IMR-90 (cell line): ENCODE measurements around the gene ADARB2. TPM values are rescaled to one million over a fixed set of nuclear protein-coding genes. Genes with fewer than 3 reads are reported as not detected.

Source experiments
- ATAC-seq: fragments of 200-7000 bp; cut with Tn5 transposase; 2 replicates; pipeline ENCODE4 v1.9.1; 2020; ENCODE audit warnings: low read depth, mild to moderate bottlenecking, moderate library complexity
- BruUV-seq: library from RNA; stranded (reverse); fragments of 400-500 nt; replicated peaks from 2 replicates; lab custom pipeline; 2021; lab: Mats Ljungman, UMichigan
- CTCF ChIA-PET: fragments of 300-600 bp; formaldehyde crosslinking; extraction: SDS; loops from one replicate; lab custom pipeline; 2021; ENCODE audit warnings: antibody characterized with exemption; lab: Yijun Ruan, JAX
- POLR2A ChIA-PET: fragments of 300-600 bp; sonication (Branson Sonifier 250); formaldehyde crosslinking; loops from one replicate; lab custom pipeline; 2022; ENCODE audit warnings: antibody characterized with exemption; ENCODE audit not compliant: unreplicated experiment; lab: Charles Lee
- DNase-seq: peaks from one replicate; pipeline ENCODE4 v3.0.0; 2013
- H2AFZ ChIP-seq: replicated peaks from 2 replicates; pipeline ENCODE3; 2013; ENCODE audit warnings: low read length, mild to moderate bottlenecking; ENCODE audit not compliant: poor library complexity
- H2AK5ac ChIP-seq: 2 replicates; pipeline ENCODE4 v1.6.1; 2013; ENCODE audit warnings: low read depth, low read length, inconsistent platforms
- H2AK9ac ChIP-seq: replicated peaks from 2 replicates; pipeline ENCODE3; 2013; ENCODE audit warnings: mild to moderate bottlenecking, low read depth, low read length, moderate library complexity; ENCODE audit not compliant: poor library complexity
- H2BK120ac ChIP-seq: 2 replicates; pipeline ENCODE4 v1.6.1; 2013; ENCODE audit warnings: low read depth, low read length, inconsistent platforms
- H2BK15ac ChIP-seq: 3 replicates; pipeline ENCODE4 v1.6.1; 2013; ENCODE audit warnings: low read depth, low read length, inconsistent platforms
- H2BK20ac ChIP-seq: 2 replicates; pipeline ENCODE4 v1.6.1; 2013; ENCODE audit warnings: low read depth, mild to moderate bottlenecking, inconsistent platforms, low read length, moderate library complexity
- H2BK5ac ChIP-seq: 2 replicates; pipeline ENCODE4 v1.6.1; 2013; ENCODE audit warnings: mild to moderate bottlenecking, low read depth, low read length, inconsistent platforms; ENCODE audit not compliant: poor library complexity, severe bottlenecking
- H3K14ac ChIP-seq: replicated peaks from 2 replicates; pipeline ENCODE4 v1.6.1; 2013; ENCODE audit warnings: low read depth, low read length, inconsistent platforms
- H3K18ac ChIP-seq: 2 replicates; pipeline ENCODE4 v1.6.1; 2013; ENCODE audit warnings: low read depth, low read length, control low read depth
- H3K23ac ChIP-seq: 2 replicates; pipeline ENCODE4 v1.6.1; 2013; ENCODE audit warnings: low read depth, low read length, inconsistent platforms
- H3K27ac ChIP-seq: 2 replicates; pipeline ENCODE4 v1.5.1; 2013; ENCODE audit warnings: mild to moderate bottlenecking, control low read depth, low read length; ENCODE audit not compliant: insufficient read depth
- H3K27me3 ChIP-seq: 2 replicates; pipeline ENCODE4 v1.6.1; 2013; ENCODE audit warnings: low read length; ENCODE audit not compliant: control insufficient read depth, insufficient read depth
- H3K36me3 ChIP-seq: 2 replicates; pipeline ENCODE4 v1.6.1; 2013; ENCODE audit warnings: low read length, mixed read lengths; ENCODE audit not compliant: control insufficient read depth, insufficient read depth
- H3K4ac ChIP-seq: 2 replicates; pipeline ENCODE4 v1.6.1; 2013; ENCODE audit warnings: low read depth, low read length, inconsistent platforms
- H3K4me1 ChIP-seq: 2 replicates; pipeline ENCODE4 v1.6.1; 2013; ENCODE audit warnings: low read length, mixed read lengths; ENCODE audit not compliant: control insufficient read depth, insufficient read depth
- H3K4me2 ChIP-seq: 2 replicates; pipeline ENCODE4 v1.6.1; 2013; ENCODE audit warnings: low read depth, mild to moderate bottlenecking, control low read depth, low read length, moderate library complexity
- H3K4me3 ChIP-seq: 2 replicates; pipeline ENCODE4 v1.5.1; 2013; ENCODE audit warnings: low read depth, mild to moderate bottlenecking, control low read depth, low read length, moderate library complexity; ENCODE audit not compliant: insufficient read depth
- H3K56ac ChIP-seq: 2 replicates; pipeline ENCODE4 v1.6.1; 2013; ENCODE audit warnings: low read length, inconsistent platforms; ENCODE audit not compliant: insufficient read depth; ENCODE audit errors: extremely low read depth
- H3K79me1 ChIP-seq, 2 experiments: 2 replicates each; pipeline ENCODE4 v1.6.1; 2013; ENCODE audit warnings: low read length in 2 of 2, inconsistent platforms in 1 of 2, low read depth in 1 of 2
- H3K9ac ChIP-seq: 2 replicates; pipeline ENCODE4 v1.6.1; 2013; ENCODE audit warnings: low read depth, low read length, control low read depth
- H3K9me1 ChIP-seq: 2 replicates; pipeline ENCODE4 v1.6.1; 2013; ENCODE audit warnings: low read length, inconsistent platforms; ENCODE audit not compliant: insufficient read depth
- H3K9me3 ChIP-seq: 2 replicates; pipeline ENCODE4 v1.6.1; 2013; ENCODE audit warnings: low read length; ENCODE audit not compliant: control insufficient read depth, insufficient read depth
- H4K20me1 ChIP-seq: 2 replicates; pipeline ENCODE4 v1.6.1; 2013; ENCODE audit warnings: low read length, inconsistent platforms; ENCODE audit not compliant: insufficient read depth
- H4K5ac ChIP-seq: 2 replicates; pipeline ENCODE4 v1.6.1; 2013; ENCODE audit warnings: mild to moderate bottlenecking, low read depth, low read length, control low read depth
- H4K8ac ChIP-seq, 2 experiments: 2 replicates each; pipeline ENCODE4 v1.6.1; 2013; ENCODE audit warnings: low read depth in 2 of 2, low read length in 2 of 2, control low read depth in 1 of 2, inconsistent platforms in 1 of 2
- H4K91ac ChIP-seq: 2 replicates; pipeline ENCODE4 v1.6.1; 2013; ENCODE audit warnings: low read depth, low read length, inconsistent platforms; ENCODE audit not compliant: insufficient read depth
- BHLHE40 ChIP-seq: fragments of 150-350 bp; IDR thresholded peaks from 2 replicates; pipeline ENCODE4 v1.6.1; 2016; ENCODE audit warnings: mild to moderate bottlenecking, low read depth, low read length
- CEBPB ChIP-seq: IDR thresholded peaks from 2 replicates; pipeline ENCODE4 v1.6.1; 2012; ENCODE audit warnings: low read depth, low read length, improper control_type of control experiment
- MAFK ChIP-seq: IDR thresholded peaks from 2 replicates; pipeline ENCODE4 v1.6.1; 2012; ENCODE audit warnings: low read depth, low read length, improper control_type of control experiment
- MXI1 ChIP-seq: IDR thresholded peaks from 2 replicates; pipeline ENCODE4 v1.6.1; 2012; ENCODE audit warnings: low read depth, mild to moderate bottlenecking, low read length, moderate library complexity, borderline replicate concordance
- NFE2L2 ChIP-seq: fragments of 150-350 bp; IDR thresholded peaks from 2 replicates; pipeline ENCODE4 v1.6.1; 2016; ENCODE audit warnings: low read depth, mild to moderate bottlenecking, low read length
- POLR2A ChIP-seq: IDR thresholded peaks from 2 replicates; pipeline ENCODE4 v1.6.1; 2012; ENCODE audit warnings: mild to moderate bottlenecking, low read depth, low read length
- RCOR1 ChIP-seq: IDR thresholded peaks from 2 replicates; pipeline ENCODE4 v1.6.1; 2012; ENCODE audit warnings: mild to moderate bottlenecking, low read length, improper control_type of control experiment; ENCODE audit not compliant: insufficient replicate concordance
- RFX5 ChIP-seq: IDR thresholded peaks from 2 replicates; pipeline ENCODE4 v1.8.0; 2012; ENCODE audit warnings: low read depth, mild to moderate bottlenecking, low read length, moderate library complexity
- SMC3 ChIP-seq: fragments of 150-350 bp; IDR thresholded peaks from 2 replicates; pipeline ENCODE4 v1.6.1; 2016; ENCODE audit warnings: low read depth, mild to moderate bottlenecking, antibody characterized with exemption, low read length, moderate library complexity
- WGBS, 2 experiments: methylation state at CpG; one replicate each; pipeline versions ENCODE4 v1.1.5 to v1.1.7; 2013; ENCODE audit warnings: missing lambda C conversion rate in 2 of 2; ENCODE audit not compliant: insufficient read length in 1 of 2; ENCODE audit errors: extremely low coverage in 2 of 2; 5-methylcytosine and 5-hydroxymethylcytosine counted together
- dilution Hi-C: fragments of 300-500 bp; cut with HindIII; formaldehyde crosslinking; loops from one replicate; pipeline ENCODE4 v1.14.3; 2018; ENCODE audit warnings: low sequenced_read_pairs; ENCODE audit not compliant: unreplicated experiment
- in situ Hi-C: fragments of 300-500 bp; cut with MboI; formaldehyde crosslinking; loops from 3 replicates; pipeline ENCODE4 v1.14.3; 2019; ENCODE audit warnings: low sequenced_read_pairs, inconsistent platforms, mixed read lengths
- intact Hi-C: fragments of 100-400 bp; cut with micrococcal nuclease; formaldehyde crosslinking; loops from 2 replicates; pipeline ENCODE4 v1.10.0; 2022
- polyA plus RNA-seq, 3 experiments: library from polyadenylated mRNA; depleted of rRNA; stranded (reverse); fragments of >200 nt; gene quantifications; 2 replicates each; pipeline ENCODE4 v1.2.3, GENCODE V29; 2012; ENCODE audit warnings: low replicate concordance in 1 of 3
- total RNA-seq: library from RNA; depleted of rRNA; stranded (reverse); fragments of >200 nt; gene quantifications from 2 replicates; pipeline ENCODE4 v1.2.3, GENCODE V29; 2012

Gene ADARB2
- total and polyA plus RNA-seq, 2 of the 4 experiments (the other 2 are of a cell fraction), result not detected

GRCh38 chr10:1333981-1334380, 403.3 kb downstream of the ADARB2 start:
- intact Hi-C loops (no loop called here), dilution Hi-C loops (no loop called here), in situ Hi-C loops (no loop called here)
- Histone ChIP-seq H3K4ac (no peak overlapping the region), H3K14ac (no peak overlapping the region), H2AK5ac (no peak overlapping the region), H3K18ac (no peak overlapping the region), H2BK20ac (no peak overlapping the region), H2AFZ (no peak overlapping the region), H4K91ac (no peak overlapping the region), H3K9ac (no peak overlapping the region), H3K27ac (no peak overlapping the region), H3K4me1 (no peaks in the 10 kb centered on the region), H2AK9ac (no peak overlapping the region), H2BK5ac (no peak overlapping the region), H3K9me1 (no peaks in the 10 kb centered on the region), H3K9me3 (peaks cover 25% of the 10 kb centered on the region), H3K4me2 (no peak overlapping the region), H2BK15ac (no peak overlapping the region), H3K79me1 (no peaks in the 10 kb centered on the region), H3K4me3 (no peak overlapping the region), H3K23ac (no peak overlapping the region), H2BK120ac (no peak overlapping the region), H4K20me1 (no peaks in the 10 kb centered on the region), H4K8ac (no peak overlapping the region), H3K56ac (no peak overlapping the region), H3K27me3 (no peaks in the 10 kb centered on the region), H3K36me3 (no peaks in the 10 kb centered on the region), H4K5ac (no peak overlapping the region)
- CTCF ChIA-PET, result no interaction called here
- 84% methylated on average over 7 of the region's 15 CpGs; no CpG with 5 or more reads in 1 of the 2 experiments for WGBS, 2 experiments
- DNase-seq, result no peak
- POLR2A ChIA-PET, result no interaction called here
- BruUV-seq, result no TSS peak
- ATAC-seq, result no peak
- TF ChIP-seq POLR2A (no peak), RCOR1 (no peak), BHLHE40 (no peak), SMC3 (no peak), RFX5 (no peak), CEBPB (no peak), NFE2L2 (no peak), MXI1 (no peak), MAFK (no peak)
